GM12878 (cell line): ENCODE data around the gene CCDC106. TPM values are rescaled to one million over a fixed set of nuclear protein-coding genes. Genes with fewer than 3 reads are reported as not detected.

Experiments used
- ATAC-seq: fragments of 200-7000 bp; cut with Tn5 transposase; 3 replicates; pipeline ENCODE4 v1.9.1; 2020; ENCODE audit warnings: mild to moderate bottlenecking, moderate library complexity
- BruUV-seq: library from RNA; stranded (reverse); fragments of 400-500 nt; replicated peaks from 2 replicates; lab custom pipeline; 2021; lab: Mats Ljungman, UMichigan
- CTCF ChIA-PET: fragments of 300-600 bp; sonication (Branson Sonifier 250); formaldehyde crosslinking; extraction: SDS; loops from one replicate; lab custom pipeline; 2021; ENCODE audit warnings: inconsistent platforms; lab: Yijun Ruan, JAX
- POLR2A ChIA-PET: fragments of 350-600 bp; formaldehyde crosslinking; extraction: SDS; loops from one replicate; lab custom pipeline; 2021; ENCODE audit warnings: inconsistent platforms; lab: Charles Lee
- RAD21 ChIA-PET: fragments of 300-600 bp; sonication (Branson Sonifier 250); formaldehyde crosslinking; loops from one replicate; lab custom pipeline; 2023; ENCODE audit warnings: antibody characterized with exemption; ENCODE audit not compliant: unreplicated experiment; lab: Charles Lee
- SMC1A ChIA-PET: fragments of 300-600 bp; sonication (Branson Sonifier 250); formaldehyde crosslinking; loops from one replicate; lab custom pipeline; 2023; ENCODE audit not compliant: unreplicated experiment, uncharacterized antibody; lab: Charles Lee
- DNase-seq: peaks from one replicate; pipeline ENCODE4 v3.0.0-alpha.2; 2011; ENCODE audit warnings: low read depth, low spot score
- FAIRE-seq: peaks from 3 replicates; lab custom pipeline; 2011; peaks lifted over from hg19 to GRCh38; lab: Jason Lieb, UNC
- H2AFZ ChIP-seq: 2 replicates; pipeline ENCODE4 v1.6.0; 2011; ENCODE audit warnings: low read depth, low read length, control low read depth; ENCODE audit not compliant: control insufficient read depth
- H3K27ac ChIP-seq: 2 replicates; pipeline ENCODE4 v1.5.1; 2011; ENCODE audit warnings: control low read depth; ENCODE audit not compliant: control insufficient read depth, insufficient read depth
- H3K27me3 ChIP-seq, 2 experiments: replicated peaks in 1 of 2; 2 replicates each; pipeline versions ENCODE4 v1.6.0 to v1.6.1; 2011; ENCODE audit warnings: low read length in 1 of 2; ENCODE audit not compliant: control insufficient read depth in 2 of 2, insufficient read depth in 2 of 2
- H3K36me3 ChIP-seq, 2 experiments: 2 replicates each; pipeline ENCODE4 v1.5.1; 2011; ENCODE audit warnings: low read length in 1 of 2; ENCODE audit not compliant: control insufficient read depth in 2 of 2, insufficient read depth in 2 of 2
- H3K4me1 ChIP-seq: 2 replicates; pipeline ENCODE4 v1.6.1; 2011; ENCODE audit warnings: mild to moderate bottlenecking, low read length, moderate library complexity, mixed read lengths; ENCODE audit not compliant: control insufficient read depth, insufficient read depth
- H3K4me2 ChIP-seq: 2 replicates; pipeline ENCODE4 v1.6.0; 2011; ENCODE audit warnings: control low read depth; ENCODE audit not compliant: control insufficient read depth, insufficient read depth
- H3K4me3 ChIP-seq: fragments of 200-600 bp; sonication (generic); 2 replicates; pipeline ENCODE4 v1.5.1; 2016
- H3K79me2 ChIP-seq: 2 replicates; pipeline ENCODE4 v1.6.0; 2011; ENCODE audit warnings: low read length; ENCODE audit not compliant: control insufficient read depth, insufficient read depth
- H3K9ac ChIP-seq: 2 replicates; pipeline ENCODE4 v1.8.0; 2011; ENCODE audit warnings: low read length, control low read depth, mixed read lengths; ENCODE audit not compliant: control insufficient read depth, insufficient read depth
- H3K9me3 ChIP-seq: replicated peaks from 3 replicates; pipeline ENCODE4 v1.5.1; 2011; ENCODE audit warnings: mild to moderate bottlenecking, low read length; ENCODE audit not compliant: control insufficient read depth, insufficient read depth
- H4K20me1 ChIP-seq: 2 replicates; pipeline ENCODE4 v1.6.0; 2011; ENCODE audit not compliant: control insufficient read depth, insufficient read depth
- CHD1 ChIP-seq: IDR thresholded peaks from 2 replicates; pipeline ENCODE4 v1.6.1; 2012; ENCODE audit warnings: low read depth, low read length, improper control_type of control experiment
- HDAC6 ChIP-seq: fragments of 200-600 bp; sonication (generic); IDR thresholded peaks from one replicate; pipeline ENCODE4 v1.8.0; 2017; ENCODE audit warnings: antibody characterized with exemption; ENCODE audit not compliant: unreplicated experiment
- POLR2A ChIP-seq: IDR thresholded peaks from 2 replicates; pipeline ENCODE4 v1.6.1; 2011; ENCODE audit warnings: low read depth, mild to moderate bottlenecking, low read length
- REST ChIP-seq: IDR thresholded peaks from 2 replicates; pipeline ENCODE4 v1.6.1; 2012; ENCODE audit warnings: mild to moderate bottlenecking, low read depth, low read length
- ZBTB33 ChIP-seq: fragments of 450-650 bp; IDR thresholded peaks from 2 replicates; pipeline ENCODE4 v1.6.1; 2017; ENCODE audit warnings: mild to moderate bottlenecking
- ZZZ3 ChIP-seq: IDR thresholded peaks from 2 replicates; pipeline ENCODE4 v1.6.1; 2011; ENCODE audit warnings: low read depth; ENCODE audit not compliant: control insufficient read depth, insufficient read length
- WGBS: methylation state at CpG from one replicate; pipeline ENCODE4 v1.1.6; 2016; ENCODE audit warnings: low lambda C conversion rate; ENCODE audit not compliant: insufficient replicate concordance, insufficient coverage; ENCODE audit errors: missing lambda C conversion rate; 5-methylcytosine and 5-hydroxymethylcytosine counted together
- in situ Hi-C: fragments of 300-500 bp; cut with MboI; formaldehyde crosslinking; loops from 9 replicates; pipeline ENCODE4 v1.14.3; 2018; ENCODE audit warnings: mixed read lengths
- intact Hi-C: fragments of 100-400 bp; cut with micrococcal nuclease; formaldehyde crosslinking; loops from one replicate; pipeline ENCODE4 v1.14.2; 2022; ENCODE audit not compliant: unreplicated experiment
- polyA plus RNA-seq, 11 experiments: library from polyadenylated mRNA; depleted of rRNA in 4 of 11; unstranded in 6 of 11; stranded (reverse) in 5 of 11; fragments of >200 nt; fragmentation: Nextera tagmentation in 4 of 11; fragmentation: Illumina TruSeq in 1 of 11; extraction: Ambion mirVana in 4 of 11; extraction: Trizol in 1 of 11; gene quantifications; 1 replicate in 1 of 11; 2 replicates in 10 of 11; pipeline versions ENCODE4 v1.2.1 to v1.2.3, GENCODE V29; 2011 to 2016; ENCODE audit warnings: inconsistent platforms in 2 of 11, missing spikeins in 2 of 11, low read depth in 1 of 11
- total RNA-seq, 4 experiments: library from RNA; depleted of rRNA in 3 of 4; stranded (reverse); fragments of >200 nt in 3 of 4; fragmentation: Illumina TruSeq in 1 of 4; extraction: Trizol in 1 of 4; gene quantifications; 2 replicates each; pipeline versions ENCODE4 v1.2.1 to v1.2.3, GENCODE V29; 2013 to 2021

The CCDC106 gene
- total and polyA plus RNA-seq, 10 of the 15 experiments (the other 5 are each of a cell fraction or from before 2014, with no cell fraction given): 0.04 to 35.9 (median 19.8) TPM

GRCh38 chr19:55660404-55660803 is 12.4 kb downstream of the CCDC106 start (continued):
- no peak for TF ChIP-seq REST
- TF ChIP-seq ZZZ3: no peak
- no peak for TF ChIP-seq POLR2A

- ChIA-PET POLR2A (no interaction called here), RAD21 (no interaction called here), SMC1A (no interaction called here), CTCF (no interaction called here)
- no peak overlapping the region for H3K4me3 ChIP-seq
- H3K9me3 ChIP-seq: no peaks in the 10 kb centered on the region
- BruUV-seq: no TSS peak
- no peak overlapping the region for H2AFZ ChIP-seq
- H3K27me3 ChIP-seq: no peaks in the 10 kb centered on the region
- FAIRE-seq: no peak
- peaks cover 31 to 55% of the 10 kb centered on the region in 2 experiments for H3K36me3 ChIP-seq
- 93% methylated on average over 10 of the region's 16 CpGs for WGBS
- ATAC-seq: no peak
- H4K20me1 ChIP-seq: peaks cover 24% of the 10 kb centered on the region
- in situ Hi-C loops (loop anchor here (25.0 kb wide), 1 partner anchor 1524 kb away; the partner anchor contains the start of gene CNOT3), intact Hi-C loops (no loop called here)
- no peak overlapping the region for H3K27ac ChIP-seq
- no peak overlapping the region for H3K4me2 ChIP-seq
- peaks cover 55% of the 10 kb centered on the region for H3K79me2 ChIP-seq
- no peak for DNase-seq
- H3K4me1 ChIP-seq: peaks cover 12% of the 10 kb centered on the region
- no peak overlapping the region for H3K9ac ChIP-seq
- TF ChIP-seq CHD1 (no peak), POLR2A (0 out of 2 replicates have a peak, but pooled peaks have one; percentile 1), HDAC6 (no peak), ZBTB33 (no peak)
Measured at GRCh38 chr19:55660991-55661390, 13.0 kb downstream of the CCDC106 start.
